ENCODE data around the gene S1PR1.

S1PR1 gene

DNA sequence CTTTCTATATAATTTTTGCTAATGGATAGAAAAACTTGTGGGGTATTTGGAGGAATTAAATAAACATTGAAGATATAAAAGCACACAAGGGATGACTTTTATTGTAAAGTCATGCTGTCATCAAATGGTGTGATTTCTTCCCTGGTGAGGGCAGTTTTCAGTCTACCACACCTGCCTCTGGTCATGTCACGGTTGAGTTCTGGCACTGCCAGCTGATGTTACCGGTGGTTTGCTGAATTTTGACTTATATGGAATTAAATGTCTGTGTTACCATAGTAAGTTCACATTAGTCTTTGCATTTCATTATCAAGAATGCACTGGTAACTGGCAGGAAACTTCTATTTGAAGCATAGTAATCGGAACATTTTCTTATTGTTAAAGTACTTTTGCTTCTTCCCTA lies 13.4 kb downstream of the S1PR1 start:
- peak; percentile 5 for DNase-seq

GRCh38 chr1:101250656-101251272 lies 13.9 kb downstream of the S1PR1 start:
- DNase-seq: no peak

- no peak for DNase-seq
Measured at GRCh38 chr1:101251504-101251903, 14.7 kb downstream of the S1PR1 start.

- no peak for DNase-seq
Measured at GRCh38 chr1:101253976-101254674, 17.3 kb downstream of the S1PR1 start.

- no peak for DNase-seq
Measured at GRCh38 chr1:101257500-101258325, 20.9 kb downstream of the S1PR1 start.

GRCh38 chr1:101259744-101260148 lies 22.9 kb downstream of the S1PR1 start:
- DNase-seq: no peak

DNA sequence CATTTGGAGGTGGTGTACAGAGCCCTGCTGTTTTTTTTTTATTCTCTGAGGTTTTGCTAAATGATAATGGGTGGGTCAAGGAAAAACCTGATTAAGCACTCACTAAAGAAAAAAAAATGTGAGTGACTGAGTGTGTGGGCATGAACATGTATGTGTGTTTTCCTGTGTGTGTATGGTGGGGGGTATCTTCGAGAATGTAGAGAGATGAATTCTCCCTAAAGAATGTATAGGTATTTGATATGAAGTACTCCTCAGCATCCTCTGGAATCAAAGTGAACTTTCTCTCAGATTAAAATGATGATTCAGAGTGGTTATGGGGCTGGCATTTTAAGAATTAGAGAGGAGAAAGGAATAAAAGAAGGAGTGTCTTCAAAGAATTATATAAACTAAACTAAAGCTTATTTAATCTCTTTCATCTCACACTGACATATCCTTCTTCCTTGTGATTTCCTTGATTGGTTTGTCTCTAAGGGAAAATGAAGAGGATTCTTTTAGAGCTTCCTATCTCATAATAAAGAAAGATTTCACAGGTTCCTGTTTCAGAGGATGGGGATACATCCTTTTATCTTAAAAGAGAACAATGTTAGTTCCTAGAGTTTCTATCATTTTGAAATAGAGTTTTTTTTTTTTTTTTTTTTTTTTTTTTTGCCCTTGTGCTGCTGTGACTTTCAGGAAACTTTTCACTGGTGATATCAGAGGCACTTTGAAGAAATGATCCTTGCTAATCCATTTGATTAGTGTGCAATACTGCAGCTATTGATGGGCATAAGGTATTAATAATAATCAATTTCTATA lies 23.9 kb downstream of the S1PR1 start:
- no peak for DNase-seq

GRCh38 chr1:101261623-101262022 lies 24.8 kb downstream of the S1PR1 start:
- no peak for DNase-seq

- no peak for DNase-seq
Measured at GRCh38 chr1:101262060-101262459, 25.2 kb downstream of the S1PR1 start.

DNA sequence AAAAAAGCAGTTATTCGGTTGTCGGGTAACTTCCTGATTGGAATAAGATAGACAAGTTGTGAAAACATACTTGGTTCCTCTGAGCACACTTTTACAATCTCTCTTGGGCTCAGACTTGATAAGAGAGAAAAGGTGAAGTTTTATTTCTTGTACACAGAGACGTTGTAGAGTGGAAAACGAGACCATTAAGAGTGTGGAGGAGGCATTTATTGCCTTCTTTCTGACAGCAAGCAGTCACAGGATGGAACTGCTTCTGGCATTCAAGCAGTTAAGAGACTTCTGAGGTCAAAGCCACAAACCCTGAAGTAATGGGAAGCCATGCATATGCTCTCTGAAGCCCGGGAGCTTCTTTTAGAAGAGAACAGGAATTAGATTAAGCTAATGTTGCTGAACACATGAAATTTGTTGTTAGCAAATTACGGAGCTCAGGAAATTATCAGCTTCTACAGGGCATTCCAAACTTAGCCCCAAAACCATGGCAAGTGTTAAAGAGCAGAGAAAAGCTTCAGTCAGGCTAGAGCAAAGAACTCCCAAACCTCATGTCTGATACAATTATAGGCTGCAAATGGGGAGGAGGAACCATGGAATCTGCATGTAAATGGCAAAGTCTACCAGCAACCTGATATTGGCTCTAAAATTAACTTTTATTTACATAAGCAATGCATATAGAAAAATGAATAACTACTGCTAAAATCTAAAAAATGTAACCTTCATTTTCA lies 26.0 kb downstream of the S1PR1 start:
- no peak for DNase-seq

DNA sequence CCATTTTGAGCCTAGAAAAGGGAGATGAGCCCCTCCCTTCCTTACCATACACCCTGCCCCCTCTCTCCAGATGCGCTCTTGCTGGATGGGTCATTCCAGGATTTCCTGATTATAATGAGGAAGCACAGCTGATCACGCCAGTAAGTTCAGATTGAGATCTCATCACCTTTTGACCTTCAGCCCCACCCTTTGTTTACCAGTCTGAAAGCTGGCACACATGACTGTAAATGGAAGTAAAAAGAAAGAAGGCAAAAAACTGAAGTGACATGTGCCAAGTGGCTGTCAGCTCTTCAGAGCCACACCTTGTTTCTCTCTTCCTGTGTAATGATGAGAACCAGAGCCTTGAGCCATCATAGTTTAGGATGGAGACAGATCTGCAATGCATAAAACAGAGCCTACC lies 27.9 kb downstream of the S1PR1 start:
- no peak for DNase-seq

DNA sequence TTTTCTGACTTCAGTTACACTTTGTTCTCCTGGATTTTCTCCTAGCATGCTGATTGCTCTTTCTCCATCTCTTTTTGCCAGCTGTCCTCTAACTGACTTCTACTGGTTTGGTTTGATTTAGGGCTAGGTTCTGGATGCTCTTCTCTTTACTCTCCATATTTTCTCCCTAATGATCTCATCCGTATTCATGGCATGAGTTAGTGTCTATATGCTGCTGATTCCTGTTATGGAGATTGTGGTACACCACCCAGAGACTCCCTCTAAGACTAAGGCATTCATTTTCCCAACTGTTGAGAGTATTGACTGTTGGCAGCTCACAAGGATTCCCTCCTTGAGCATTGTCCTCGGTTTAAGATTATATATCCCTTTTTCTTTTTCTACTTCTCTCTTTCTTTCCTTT lies 28.9 kb downstream of the S1PR1 start:
- DNase-seq: no peak

DNA sequence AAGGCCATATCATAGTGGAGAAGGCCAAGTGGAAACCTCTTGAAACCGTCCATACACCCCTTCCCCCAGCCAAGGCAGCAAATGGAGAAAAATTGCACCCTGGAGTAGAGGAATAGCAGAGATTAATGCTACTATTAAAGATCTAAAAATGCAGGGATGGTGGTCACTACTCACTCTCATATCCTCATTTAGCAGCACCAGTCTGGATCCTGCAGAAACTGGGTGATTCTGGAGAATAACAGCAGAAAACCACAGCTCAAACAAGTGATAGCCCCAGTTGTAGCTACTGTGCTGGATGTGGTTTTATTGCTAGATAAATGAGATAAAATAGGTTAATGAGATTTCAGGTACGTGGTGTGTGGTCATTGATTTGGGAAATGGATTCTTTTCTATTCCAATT lies 30.3 kb downstream of the S1PR1 start:
- DNase-seq: no peak

DNA sequence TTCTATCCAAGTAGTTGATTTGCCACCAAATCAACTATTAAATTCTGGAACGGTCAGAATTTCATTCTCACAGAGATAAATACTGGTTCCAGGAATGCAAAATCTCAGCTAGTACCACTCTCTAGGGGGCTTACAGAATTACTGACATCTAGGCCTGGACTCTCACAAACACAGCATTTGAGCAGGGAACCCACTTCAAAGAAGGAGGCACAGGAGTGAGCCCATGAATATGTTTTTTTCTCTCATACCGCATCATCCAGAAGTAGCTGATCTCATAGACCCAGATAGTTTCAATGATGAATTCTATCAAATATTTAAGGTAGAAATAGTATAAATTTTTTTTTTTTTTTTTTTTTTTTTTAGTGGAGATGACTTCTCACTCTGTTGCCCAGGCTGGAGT lies 32.1 kb downstream of the S1PR1 start:
- no peak for DNase-seq

DNA sequence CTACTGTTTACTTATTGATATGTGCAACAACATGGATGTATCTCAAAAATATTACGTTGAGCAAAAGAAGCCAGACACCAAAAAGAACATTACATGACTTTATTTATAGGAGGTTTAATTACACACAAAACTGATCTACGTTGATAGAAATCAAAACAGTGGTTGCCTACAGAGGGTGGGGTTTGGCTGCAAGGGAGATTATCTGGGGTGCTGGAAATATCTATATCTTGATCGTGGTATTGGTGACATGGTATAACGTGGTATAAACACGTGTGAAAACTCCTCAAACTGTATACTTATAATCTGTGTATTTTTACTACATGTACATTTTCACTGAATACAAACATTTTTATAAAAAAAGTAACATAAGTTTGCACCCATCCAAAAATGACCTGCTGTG lies 38.9 kb downstream of the S1PR1 start:
- no peak for DNase-seq

DNA sequence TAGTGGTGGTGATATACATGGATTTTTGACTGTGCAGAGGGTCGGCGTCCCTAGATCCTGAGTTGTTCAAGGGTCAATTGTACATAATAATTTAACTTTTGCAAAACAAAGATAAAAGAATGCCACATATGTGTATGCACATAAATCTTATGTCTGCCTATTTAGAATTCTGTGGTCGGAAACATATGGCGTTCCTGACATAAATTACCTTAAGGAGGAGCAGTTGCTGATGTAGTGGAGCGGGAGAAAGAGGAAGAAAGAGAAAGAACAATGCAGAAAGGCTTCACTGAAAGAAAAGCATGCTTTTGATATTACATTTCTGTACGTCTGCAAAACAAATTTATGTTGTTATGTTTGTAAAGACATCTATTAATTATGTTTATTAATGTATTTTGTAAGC lies 40.0 kb downstream of the S1PR1 start:
- DNase-seq: no peak

GRCh38 chr1:101278238-101278637 lies 41.4 kb downstream of the S1PR1 start:
- DNase-seq: no peak

DNA sequence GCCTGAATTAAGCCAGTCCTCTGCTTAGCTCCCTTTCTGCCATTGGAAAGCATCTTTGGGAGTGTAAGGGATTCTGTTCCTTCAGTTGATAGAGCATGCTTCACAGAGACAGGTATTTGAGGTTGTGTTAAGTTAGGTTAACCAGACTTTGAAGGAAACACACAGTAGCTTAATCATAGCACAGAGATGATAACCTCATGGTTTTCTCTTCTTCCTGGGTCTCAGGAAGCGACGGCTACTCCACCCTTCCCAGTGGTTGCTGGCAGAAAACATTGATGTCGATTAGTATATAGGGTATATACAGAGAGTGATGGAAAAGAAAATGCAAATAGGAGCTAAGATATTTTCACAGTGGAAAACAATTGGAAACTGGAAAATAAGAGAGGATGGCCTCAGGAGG lies 42.0 kb downstream of the S1PR1 start:
- DNase-seq: no peak

DNA sequence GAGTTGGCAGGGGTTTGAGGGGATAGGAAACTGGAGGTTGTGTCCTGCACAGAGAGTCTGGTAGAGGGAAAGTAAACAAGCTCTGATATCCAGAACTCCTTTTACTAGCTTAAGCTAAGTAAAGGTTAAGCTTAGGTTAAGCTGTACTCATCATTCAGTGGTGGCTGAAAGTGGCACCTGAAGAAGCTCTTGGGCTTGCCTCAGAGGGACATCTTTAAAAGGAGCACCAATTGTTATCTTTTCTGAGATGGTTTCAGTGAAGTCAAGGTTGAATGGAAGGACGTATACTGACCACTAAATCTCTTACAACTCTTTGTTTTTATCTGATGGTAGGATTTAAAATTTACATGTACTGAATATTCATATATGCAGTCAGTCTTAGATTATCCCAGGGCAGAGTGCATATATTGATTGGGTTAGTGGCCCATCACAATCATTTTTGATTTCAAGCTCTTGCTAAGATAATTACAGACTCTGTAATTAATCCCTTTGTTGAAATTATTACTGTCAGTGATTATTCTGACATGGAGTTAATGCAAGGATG lies 43.3 kb downstream of the S1PR1 start:
- no peak for DNase-seq

DNA sequence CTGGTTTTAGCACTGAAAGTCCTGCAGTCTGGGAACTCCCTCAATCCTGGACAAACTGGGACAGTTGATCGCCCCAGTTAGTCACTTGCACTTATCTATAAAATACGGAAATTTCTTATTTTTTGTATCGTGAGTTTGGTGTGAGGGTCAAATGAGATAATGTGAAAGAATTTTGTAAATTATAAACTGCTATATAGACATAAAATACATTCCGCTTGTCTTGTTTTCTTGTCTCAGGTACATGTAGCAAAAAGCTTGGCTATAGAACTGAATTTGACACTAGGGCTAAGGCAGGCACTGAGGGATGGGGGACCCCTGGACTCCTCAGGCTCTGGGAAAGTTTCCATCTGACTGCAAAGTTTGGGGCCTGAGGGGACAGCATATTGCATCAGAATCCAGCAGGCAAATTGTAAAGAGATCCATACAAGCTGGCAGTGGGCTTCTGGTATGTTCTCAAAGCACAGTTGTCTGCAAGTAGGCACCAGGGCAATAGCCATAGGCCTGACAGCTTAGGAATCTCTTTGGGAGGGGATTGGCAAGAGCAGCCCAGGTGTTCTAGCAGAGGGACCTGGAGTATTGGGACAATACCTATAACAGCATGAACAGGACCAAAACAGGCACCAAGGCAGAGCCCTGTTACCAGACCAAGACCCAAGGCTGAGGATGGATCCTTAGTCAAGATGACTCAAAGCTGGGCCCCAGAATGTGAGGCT lies 44.3 kb downstream of the S1PR1 start:
- no peak for DNase-seq

GRCh38 chr1:101281751-101282150 lies 44.9 kb downstream of the S1PR1 start:
- no peak for DNase-seq

All from NCI-H345 (cell line).